ENCODE results near the gene GNAS-AS1. TPM values are rescaled to one million over a fixed set of nuclear protein-coding genes. Genes with fewer than 3 reads are reported as not detected.

GNAS-AS1 gene
- total RNA-seq, 4 donors from 2014 or later, result 0.42 to 0.59 TPM; not detected in 2

DNA sequence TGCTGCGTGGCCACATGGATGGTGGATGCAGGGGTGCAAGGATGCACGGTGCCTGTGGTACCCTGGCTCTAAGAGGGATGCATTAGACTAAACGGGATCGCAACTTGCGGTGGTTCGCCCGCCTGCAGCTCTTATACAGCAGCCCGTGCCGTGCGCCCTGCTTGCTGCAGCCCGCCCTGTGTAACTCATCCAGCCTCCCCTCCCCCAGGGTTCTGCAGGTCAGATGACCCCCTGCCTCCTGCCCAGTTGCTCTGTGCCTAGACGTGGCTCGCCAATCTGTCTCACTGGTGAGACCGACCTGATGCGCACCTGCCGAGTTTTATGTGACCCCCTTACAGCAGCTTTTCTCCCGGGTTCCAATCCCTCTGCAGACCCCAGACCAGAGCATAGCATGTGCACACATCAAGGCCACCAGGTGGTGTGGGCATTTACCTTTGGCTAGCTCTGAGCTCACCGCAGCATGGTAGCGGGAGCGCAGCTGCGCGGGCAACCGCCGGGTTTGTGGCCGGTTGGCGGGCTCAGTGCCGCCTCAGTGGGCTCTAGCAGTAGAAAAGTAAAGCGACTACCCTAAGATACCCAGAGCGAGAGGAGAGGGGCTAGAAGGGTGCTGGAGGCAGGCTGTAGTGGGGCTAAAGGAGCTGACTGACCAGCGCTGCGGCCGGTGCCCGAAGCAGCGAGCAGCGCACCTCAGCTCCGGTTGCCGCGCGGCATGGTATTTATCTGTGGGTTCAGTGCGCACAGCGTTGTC, 693 bp upstream of the GNAS-AS1 start:
- no peaks in the 10 kb centered on the region for H3K9me3 ChIP-seq
- peaks cover 0 to 41% (median 3%) of the 10 kb centered on the region in 4 donors for H3K4me1 ChIP-seq
- H3K4me3 ChIP-seq, result peak overlapping the region; percentile 35 to 55 (median 48)
- H3K27me3 ChIP-seq, result peaks cover 0 to 64% of the 10 kb centered on the region in 2 donors
- WGBS, 2 donors, result 51 to 61% methylated on average over 41 of the region's 41 CpGs
- no peak for DNase-seq (ENCODE audit: low spot score in 2 of 2)
- H3K27ac ChIP-seq, result no peak overlapping the region
- H3K36me3 ChIP-seq, result no peaks in the 10 kb centered on the region
- TF ChIP-seq POLR2A (IDR thresholded peaks at IDR 0.05), result no peak
- TF ChIP-seq EP300 (IDR thresholded peaks at IDR 0.05), result no peak
- TF ChIP-seq, protein P1, sequence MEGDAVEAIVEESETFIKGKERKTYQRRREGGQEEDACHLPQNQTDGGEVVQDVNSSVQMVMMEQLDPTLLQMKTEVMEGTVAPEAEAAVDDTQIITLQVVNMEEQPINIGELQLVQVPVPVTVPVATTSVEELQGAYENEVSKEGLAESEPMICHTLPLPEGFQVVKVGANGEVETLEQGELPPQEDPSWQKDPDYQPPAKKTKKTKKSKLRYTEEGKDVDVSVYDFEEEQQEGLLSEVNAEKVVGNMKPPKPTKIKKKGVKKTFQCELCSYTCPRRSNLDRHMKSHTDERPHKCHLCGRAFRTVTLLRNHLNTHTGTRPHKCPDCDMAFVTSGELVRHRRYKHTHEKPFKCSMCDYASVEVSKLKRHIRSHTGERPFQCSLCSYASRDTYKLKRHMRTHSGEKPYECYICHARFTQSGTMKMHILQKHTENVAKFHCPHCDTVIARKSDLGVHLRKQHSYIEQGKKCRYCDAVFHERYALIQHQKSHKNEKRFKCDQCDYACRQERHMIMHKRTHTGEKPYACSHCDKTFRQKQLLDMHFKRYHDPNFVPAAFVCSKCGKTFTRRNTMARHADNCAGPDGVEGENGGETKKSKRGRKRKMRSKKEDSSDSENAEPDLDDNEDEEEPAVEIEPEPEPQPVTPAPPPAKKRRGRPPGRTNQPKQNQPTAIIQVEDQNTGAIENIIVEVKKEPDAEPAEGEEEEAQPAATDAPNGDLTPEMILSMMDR (IDR thresholded peaks at IDR 0.05), result no peak

DNA sequence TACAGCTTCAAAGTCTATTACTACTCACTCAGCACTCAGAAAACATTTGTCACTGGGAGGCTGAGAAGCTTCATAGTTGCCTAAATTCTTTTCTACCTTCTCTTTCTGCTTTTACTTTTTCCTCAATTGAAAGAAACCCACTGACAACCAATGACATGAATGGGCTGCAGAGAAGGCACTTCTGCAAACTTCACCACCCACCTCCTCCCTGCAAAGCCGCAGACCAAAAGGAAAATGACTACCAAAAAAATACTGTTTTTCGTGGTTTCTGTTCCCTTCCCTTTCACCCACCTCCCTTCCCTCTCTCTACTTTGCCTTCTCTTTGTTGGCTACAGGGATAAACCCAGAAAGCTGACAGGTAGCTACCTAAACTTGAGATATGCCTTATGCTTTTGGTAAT, 3.2 kb downstream of the GNAS-AS1 start:
- no peaks in the 10 kb centered on the region for H3K9me3 ChIP-seq
- TF ChIP-seq POLR2A (IDR thresholded peaks at IDR 0.05) (no peak), EP300 (IDR thresholded peaks at IDR 0.05) (no peak)
- TF ChIP-seq, protein P1 (IDR thresholded peaks at IDR 0.05), result no peak
- no peak overlapping the region for H3K27ac ChIP-seq
- peaks cover 0 to 56% of the 10 kb centered on the region in 2 donors for H3K27me3 ChIP-seq
- 68 to 91% methylated on average over 2 of the region's 2 CpGs for WGBS, 2 donors
- H3K4me3 ChIP-seq, result no peak overlapping the region
- H3K36me3 ChIP-seq, result no peaks in the 10 kb centered on the region
- H3K4me1 ChIP-seq, result peaks cover 0 to 14% (median 0%) of the 10 kb centered on the region in 4 donors
- DNase-seq (ENCODE audit: low spot score in 2 of 2), result no peak

DNA sequence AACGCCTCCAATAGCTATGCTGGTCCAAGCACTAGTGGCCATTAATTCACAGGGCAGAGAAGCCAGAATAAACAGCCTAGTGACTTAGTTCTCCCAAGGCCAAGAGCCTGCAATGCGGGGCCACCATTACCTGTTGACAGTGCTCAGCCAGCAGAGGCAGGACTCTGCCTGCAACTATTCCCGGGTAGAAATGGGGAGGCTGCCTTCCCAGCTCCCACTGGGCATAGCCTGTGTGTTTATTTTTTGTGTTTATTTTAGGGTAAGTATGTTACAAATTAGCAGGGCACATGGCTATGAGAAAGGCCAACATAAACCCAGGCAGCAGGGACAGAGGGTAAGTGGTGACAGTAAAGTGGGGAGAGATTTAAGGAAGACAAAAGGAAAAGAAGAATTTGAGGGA, 5.0 kb downstream of the GNAS-AS1 start:
- no peak for DNase-seq (ENCODE audit: low spot score in 2 of 2)
- Histone ChIP-seq H3K9me3 (no peaks in the 10 kb centered on the region), H3K4me1 (peaks cover 0 to 2% (median 0%) of the 10 kb centered on the region in 4 donors), H3K27ac (no peak overlapping the region), H3K36me3 (peaks cover 0 to 11% (median 0%) of the 10 kb centered on the region in 3 donors), H3K27me3 (peaks cover 0 to 58% of the 10 kb centered on the region in 2 donors), H3K4me3 (no peak overlapping the region)
- 56 to 68% methylated on average over 3 of the region's 3 CpGs for WGBS, 2 donors
- no peak for TF ChIP-seq POLR2A (IDR thresholded peaks at IDR 0.05)
- TF ChIP-seq, protein P1 (IDR thresholded peaks at IDR 0.05), result no peak
- no peak for TF ChIP-seq EP300 (IDR thresholded peaks at IDR 0.05)

DNA sequence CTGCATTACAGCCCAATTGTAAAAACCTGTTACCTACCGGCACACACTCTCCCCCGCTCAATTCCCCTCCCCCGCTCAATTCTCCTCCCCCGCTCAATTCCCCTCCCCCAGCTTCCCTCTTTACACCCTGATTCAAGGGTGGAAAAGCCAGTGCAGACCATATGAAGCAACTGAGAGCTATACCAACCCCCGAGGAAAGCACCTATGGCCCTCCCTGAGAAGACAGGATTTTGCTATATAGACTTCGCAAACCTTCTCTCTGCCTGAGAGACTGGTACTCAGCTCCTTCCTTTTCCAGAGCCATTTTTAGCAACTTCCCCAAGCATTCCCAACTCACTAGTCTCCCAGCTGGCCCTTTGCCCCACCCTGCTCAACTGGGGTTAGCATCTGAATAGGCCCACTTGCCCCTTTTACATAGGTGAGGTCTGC, 7.6 kb downstream of the GNAS-AS1 start:
- H3K4me3 ChIP-seq, result no peak overlapping the region
- DNase-seq (ENCODE audit: low spot score in 2 of 2), result no peak
- H3K27ac ChIP-seq, result no peak overlapping the region
- H3K27me3 ChIP-seq, result peaks cover 0 to 70% of the 10 kb centered on the region in 2 donors
- peaks cover 0 to 11% (median 0%) of the 10 kb centered on the region in 3 donors for H3K36me3 ChIP-seq
- peaks cover 0 to 15% (median 0%) of the 10 kb centered on the region in 4 donors for H3K4me1 ChIP-seq
- WGBS, 2 donors, result 38 to 45% methylated on average over 6 of the region's 6 CpGs
- TF ChIP-seq POLR2A (IDR thresholded peaks at IDR 0.05), result no peak
- TF ChIP-seq, protein P1 (IDR thresholded peaks at IDR 0.05), result no peak
- TF ChIP-seq EP300 (IDR thresholded peaks at IDR 0.05), result no peak
- H3K9me3 ChIP-seq, result no peaks in the 10 kb centered on the region

DNA sequence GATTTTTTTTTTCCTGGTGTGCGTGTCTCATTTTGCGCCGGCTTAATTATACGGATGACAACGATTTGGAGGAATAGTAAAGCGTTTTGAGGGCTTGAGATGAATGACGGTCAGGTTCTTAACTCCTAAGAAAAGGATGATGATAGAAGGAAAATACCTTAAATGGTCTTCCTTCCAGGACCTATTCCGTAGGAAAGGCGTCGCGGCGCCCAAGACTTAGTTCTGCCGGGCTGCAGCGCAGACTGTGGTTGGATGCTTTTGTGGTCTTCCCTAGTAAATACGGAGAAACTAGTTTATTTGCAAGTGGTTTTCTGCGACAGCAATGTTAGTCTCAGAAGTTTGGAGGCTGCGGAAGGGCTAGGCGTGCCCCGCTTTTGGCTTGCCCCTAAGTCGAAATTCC, 8.4 kb downstream of the GNAS-AS1 start:
- WGBS, 2 donors, result 57 to 65% methylated on average over 20 of the region's 20 CpGs
- peaks cover 0 to 78% of the 10 kb centered on the region in 2 donors for H3K27me3 ChIP-seq
- DNase-seq (ENCODE audit: low spot score in 2 of 2), result no peak

More for the DNA sequence above, 8.4 kb downstream of the GNAS-AS1 start:
- Histone ChIP-seq H3K27ac (no peak overlapping the region), H3K4me3 (no peak overlapping the region), H3K9me3 (no peaks in the 10 kb centered on the region), H3K36me3 (peaks cover 0 to 11% (median 0%) of the 10 kb centered on the region in 3 donors), H3K4me1 (peaks cover 0 to 15% (median 0%) of the 10 kb centered on the region in 4 donors)
- TF ChIP-seq EP300 (IDR thresholded peaks at IDR 0.05), result no peak
- TF ChIP-seq, protein P1 (IDR thresholded peaks at IDR 0.05), result no peak
- TF ChIP-seq POLR2A (IDR thresholded peaks at IDR 0.05), result no peak
